HG03342 (cell line): ENCODE data around the gene SRGN.

Experiments
- ATAC-seq: cut with Tn5 transposase; IDR thresholded peaks from one replicate; pipeline ENCODE4 v1.9.1; 2021; ENCODE audit warnings: mild to moderate bottlenecking, moderate library complexity; ENCODE audit not compliant: unreplicated experiment

The SRGN gene

GRCh38 chr10:69060127-69060798 lies 27.6 kb upstream of the SRGN start:
- no peak for ATAC-seq

GRCh38 chr10:69061305-69062161 lies 26.4 kb upstream of the SRGN start:
- no peak for ATAC-seq

DNA sequence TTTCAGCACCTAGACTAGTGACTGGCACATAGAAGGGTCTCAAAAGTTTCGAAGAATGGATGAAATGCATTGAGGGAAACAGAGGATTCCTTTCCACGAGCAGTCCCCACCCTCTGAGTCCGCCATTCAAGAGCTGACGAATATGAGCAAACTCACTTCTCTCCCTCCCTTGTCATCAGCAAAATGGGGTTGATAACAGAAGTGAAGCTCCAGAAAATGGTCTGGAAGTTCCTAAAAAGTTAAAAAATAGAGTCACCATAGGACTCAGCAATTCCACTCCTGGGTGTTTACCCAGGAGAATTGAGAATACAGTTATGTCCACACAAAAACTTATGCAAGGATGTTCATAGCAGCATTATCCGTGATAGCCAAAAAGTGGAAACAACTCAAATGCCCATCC lies 25.0 kb upstream of the SRGN start:
- ATAC-seq, result no peak

- no peak for ATAC-seq
Observed at GRCh38 chr10:69064762-69065328, 23.1 kb upstream of the SRGN start.

GRCh38 chr10:69065406-69066361 lies 22.2 kb upstream of the SRGN start:
- peak; percentile 58 for ATAC-seq

GRCh38 chr10:69067189-69067588 lies 20.7 kb upstream of the SRGN start:
- no peak for ATAC-seq

DNA sequence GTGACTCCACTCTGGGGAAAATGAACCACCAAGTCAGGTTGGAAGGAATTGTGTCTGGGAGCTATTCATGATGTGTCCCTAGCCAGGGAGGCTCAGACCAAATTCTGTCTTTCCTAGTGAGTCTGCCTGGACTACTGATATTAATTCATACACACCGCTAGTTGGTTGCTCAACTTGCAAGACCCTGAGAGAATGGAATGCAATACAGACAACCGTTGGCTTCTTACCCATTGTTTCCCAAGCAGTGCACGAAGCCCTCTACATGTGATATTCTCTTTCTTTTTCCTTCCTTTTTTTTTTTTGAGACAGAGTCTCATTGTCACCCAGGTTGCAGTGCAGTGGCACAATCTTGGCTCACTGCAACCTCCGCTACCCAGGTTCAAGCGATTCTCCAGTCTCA lies 19.4 kb upstream of the SRGN start:
- no peak for ATAC-seq

GRCh38 chr10:69069090-69070042 lies 18.5 kb upstream of the SRGN start:
- no peak for ATAC-seq

GRCh38 chr10:69070951-69071350 lies 17.0 kb upstream of the SRGN start:
- ATAC-seq, result no peak

DNA sequence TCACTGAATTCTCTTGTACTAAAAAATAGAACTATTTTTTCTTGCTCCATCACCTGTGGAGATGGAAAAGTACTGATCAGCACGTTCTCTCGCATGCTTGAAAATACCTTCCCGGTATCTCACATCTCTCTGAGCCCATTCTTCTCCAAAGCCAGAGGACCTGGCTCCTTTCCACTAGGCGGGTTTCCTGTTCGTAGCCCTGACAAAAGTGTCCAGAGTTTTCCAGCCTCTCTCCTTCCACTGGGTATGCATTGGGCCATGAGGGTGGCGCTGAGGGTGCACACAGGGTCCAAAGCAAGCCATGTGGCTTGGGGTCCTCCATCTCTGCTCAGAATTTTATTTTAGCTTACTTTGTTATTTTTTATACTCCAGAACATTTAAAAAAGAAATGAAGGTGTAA lies 16.3 kb upstream of the SRGN start:
- ATAC-seq, result no peak

GRCh38 chr10:69073026-69073425 lies 14.9 kb upstream of the SRGN start:
- ATAC-seq, result no peak

- no peak for ATAC-seq
Observed at GRCh38 chr10:69073736-69074364, 14.1 kb upstream of the SRGN start.

DNA sequence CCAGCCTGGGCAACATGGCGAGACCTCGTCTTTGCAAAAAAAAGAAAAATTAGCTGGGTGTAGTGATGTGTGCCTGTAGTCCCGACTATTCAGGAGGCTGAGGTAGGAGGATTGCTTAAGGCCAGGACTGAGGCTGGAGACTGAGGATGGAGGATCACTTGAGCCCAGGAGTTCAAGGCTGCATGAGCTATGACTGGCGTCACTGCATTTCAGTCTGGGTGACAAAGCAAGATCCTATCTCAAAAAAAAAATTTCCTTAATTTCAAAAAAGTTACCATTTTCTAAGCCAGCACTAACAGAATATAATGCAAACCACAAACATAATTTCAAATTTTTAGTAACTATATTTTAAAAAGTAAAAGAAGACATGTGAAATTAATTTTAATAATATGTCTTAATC lies 13.4 kb upstream of the SRGN start:
- ATAC-seq, result no peak

GRCh38 chr10:69075431-69075830 lies 12.5 kb upstream of the SRGN start:
- no peak for ATAC-seq

DNA sequence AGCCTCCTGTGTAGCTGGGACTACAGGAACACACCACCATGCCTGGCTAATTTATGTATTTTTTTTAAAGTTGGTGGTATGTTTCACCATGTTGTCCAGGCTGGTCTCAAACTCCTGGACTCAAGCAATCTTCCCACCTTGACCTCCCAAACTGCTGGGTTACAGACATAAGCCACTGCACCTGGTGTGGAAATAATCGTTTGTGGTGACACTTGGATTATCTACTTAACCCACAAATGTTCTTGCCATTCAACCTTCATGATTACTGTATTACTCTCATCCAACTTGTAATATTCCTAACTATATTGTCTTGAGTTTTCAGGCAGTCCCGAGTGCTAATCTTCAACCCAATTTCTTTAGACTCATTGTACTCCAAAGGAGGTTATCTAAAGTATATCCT lies 9.6 kb upstream of the SRGN start:
- no peak for ATAC-seq

DNA sequence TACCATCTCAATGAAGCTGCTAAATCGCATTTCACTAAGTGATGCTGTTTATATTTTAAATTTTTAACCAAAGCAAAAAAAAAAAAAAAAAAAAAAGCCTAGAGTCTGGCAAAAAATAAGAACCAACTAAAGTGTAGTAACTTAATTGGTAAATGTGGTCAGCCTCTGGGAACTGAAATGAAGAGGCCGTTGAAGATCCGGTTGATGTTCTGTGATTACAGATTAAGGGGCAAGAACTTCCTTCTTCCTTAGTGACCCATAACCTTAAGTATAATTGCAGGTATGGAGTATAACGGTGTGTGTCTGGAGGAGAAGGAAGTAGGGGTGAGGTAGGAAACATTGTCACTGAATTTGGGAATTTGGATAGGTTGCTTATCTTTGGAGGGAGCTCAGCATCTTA lies 7.7 kb upstream of the SRGN start:
- ATAC-seq, result no peak

DNA sequence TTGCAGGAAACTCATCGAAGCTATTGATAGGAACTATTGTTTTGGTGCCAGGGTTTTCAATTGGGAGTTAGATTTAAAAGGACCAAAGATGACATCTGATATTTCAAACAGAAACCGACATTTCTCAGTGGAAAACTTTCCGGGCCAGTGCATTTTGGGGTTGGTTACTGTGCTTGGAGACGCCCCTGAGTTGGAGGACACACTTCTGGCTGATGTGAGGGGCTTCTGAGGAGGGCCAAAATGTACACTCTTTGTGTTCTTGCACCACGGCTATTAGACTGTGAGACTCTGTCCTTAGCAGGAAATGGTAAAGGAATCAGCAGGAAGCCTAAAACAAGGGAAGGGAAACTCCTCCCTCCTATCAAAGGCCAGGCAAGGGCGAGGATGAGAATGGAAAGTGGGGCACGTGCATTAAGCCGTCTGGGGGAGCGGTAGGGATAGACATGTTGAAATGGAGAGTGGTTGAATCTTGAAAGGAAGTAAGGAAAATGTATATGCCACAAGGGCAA lies 1.8 kb upstream of the SRGN start:
- ATAC-seq, result no peak

GRCh38 chr10:69088471-69088769 lies 517 bp downstream of the SRGN start:
- no peak for ATAC-seq

GRCh38 chr10:69088801-69089501 lies 1.0 kb downstream of the SRGN start:
- ATAC-seq, result peak; percentile 34
